Duodenal mucosa (tissue), 2 donors: Measurements from ENCODE around the gene TRIM10.

Experiments used
- H3K27ac ChIP-seq: one replicate; pipeline ENCODE4 v1.7.0; 2013; ENCODE audit warnings: low read depth, low read length
- H3K27me3 ChIP-seq, 2 donors: one replicate each; pipeline ENCODE4 v1.7.0; 2013; ENCODE audit warnings: low read length in 2 of 2, control low read depth in 1 of 2; ENCODE audit not compliant: insufficient read depth in 2 of 2, control insufficient read depth in 1 of 2
- H3K36me3 ChIP-seq, 2 donors: one replicate each; pipeline ENCODE4 v1.7.0; 2013; ENCODE audit warnings: low read length in 2 of 2, control low read depth in 1 of 2; ENCODE audit not compliant: insufficient read depth in 2 of 2, control insufficient read depth in 1 of 2
- H3K4me1 ChIP-seq, 2 donors: one replicate each; pipeline ENCODE4 v1.7.0; 2013; ENCODE audit warnings: low read length in 2 of 2, control low read depth in 1 of 2; ENCODE audit not compliant: insufficient read depth in 2 of 2, control insufficient read depth in 1 of 2
- H3K4me3 ChIP-seq, 2 donors: one replicate each; pipeline ENCODE4 v1.7.0; 2013; ENCODE audit warnings: low read length in 2 of 2, low read depth in 1 of 2
- H3K9ac ChIP-seq, 2 donors: one replicate each; pipeline ENCODE4 v1.7.0; 2013; ENCODE audit warnings: low read length in 2 of 2, low read depth in 1 of 2
- H3K9me3 ChIP-seq, 2 donors: one replicate each; pipeline ENCODE4 v1.7.0; 2013; ENCODE audit warnings: low read length in 2 of 2, control low read depth in 1 of 2; ENCODE audit not compliant: control insufficient read depth in 1 of 2

Gene TRIM10

DNA sequence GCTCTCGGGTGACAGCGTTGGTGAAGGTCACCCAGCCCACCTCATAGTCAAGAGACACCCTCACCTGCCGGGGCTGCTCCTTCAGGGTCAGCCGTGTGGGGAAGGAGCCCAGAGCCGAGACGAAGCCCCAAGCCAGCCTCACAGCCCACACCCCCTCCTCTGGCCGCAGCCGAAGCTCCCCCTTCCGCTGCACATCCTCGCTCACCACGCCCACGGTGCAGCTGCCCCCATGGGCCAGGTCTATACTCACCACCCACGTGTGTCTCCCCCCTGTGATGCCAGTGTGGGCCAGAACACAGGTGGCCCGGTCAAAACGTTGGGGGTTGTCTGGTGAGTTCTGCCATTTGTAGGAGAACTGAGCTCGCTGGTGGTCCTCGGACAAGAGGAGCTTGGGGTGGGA lies 7.0 kb downstream of the TRIM10 start:
- Histone ChIP-seq H3K4me1 (peaks cover 28 to 29% of the 10 kb centered on the region in 2 donors), H3K9ac (no peak overlapping the region), H3K4me3 (peak overlapping the region in 1 of 2 donors; percentile 45), H3K27ac (no peak overlapping the region), H3K27me3 (no peaks in the 10 kb centered on the region), H3K9me3 (no peaks in the 10 kb centered on the region), H3K36me3 (no peaks in the 10 kb centered on the region)

DNA sequence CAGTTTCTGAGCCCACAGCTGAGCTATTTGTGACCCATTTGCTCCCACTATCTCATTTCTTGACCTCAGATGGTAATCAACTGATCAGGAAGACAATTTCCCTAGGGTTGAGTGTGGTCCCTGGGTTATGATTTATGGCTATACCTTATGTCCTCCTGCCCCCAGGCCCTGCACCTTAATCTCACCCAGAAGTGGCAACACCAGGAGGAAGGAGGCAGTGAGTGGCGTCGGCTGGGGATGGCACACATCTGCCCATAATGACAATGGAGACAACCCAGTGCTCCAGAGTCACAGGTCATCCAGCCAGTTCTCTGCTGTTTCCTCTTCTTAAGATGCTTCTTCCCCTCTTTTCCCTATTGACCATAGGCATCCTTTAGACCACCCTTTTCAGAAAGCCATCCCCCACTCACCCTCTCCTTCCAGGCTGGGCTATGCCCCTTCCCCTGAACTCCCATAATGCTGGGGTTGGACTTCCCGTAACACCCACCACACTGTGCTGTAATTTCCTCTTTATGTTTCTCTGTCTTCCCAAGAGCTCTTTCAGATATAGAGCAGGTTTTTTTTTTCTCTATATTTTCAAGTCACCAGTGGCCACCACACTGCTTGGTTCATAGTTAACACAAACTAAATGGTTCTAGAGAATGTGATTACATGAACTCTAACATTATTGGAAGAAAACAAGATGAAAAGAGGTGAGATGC lies 8.0 kb downstream of the TRIM10 start:
- Histone ChIP-seq H3K4me3 (no peak overlapping the region), H3K9me3 (no peaks in the 10 kb centered on the region), H3K9ac (no peak overlapping the region), H3K27me3 (no peaks in the 10 kb centered on the region), H3K36me3 (peaks cover 0 to under 1% of the 10 kb centered on the region in 2 donors), H3K27ac (no peak overlapping the region), H3K4me1 (peaks cover 28% of the 10 kb centered on the region in 2 donors)

DNA sequence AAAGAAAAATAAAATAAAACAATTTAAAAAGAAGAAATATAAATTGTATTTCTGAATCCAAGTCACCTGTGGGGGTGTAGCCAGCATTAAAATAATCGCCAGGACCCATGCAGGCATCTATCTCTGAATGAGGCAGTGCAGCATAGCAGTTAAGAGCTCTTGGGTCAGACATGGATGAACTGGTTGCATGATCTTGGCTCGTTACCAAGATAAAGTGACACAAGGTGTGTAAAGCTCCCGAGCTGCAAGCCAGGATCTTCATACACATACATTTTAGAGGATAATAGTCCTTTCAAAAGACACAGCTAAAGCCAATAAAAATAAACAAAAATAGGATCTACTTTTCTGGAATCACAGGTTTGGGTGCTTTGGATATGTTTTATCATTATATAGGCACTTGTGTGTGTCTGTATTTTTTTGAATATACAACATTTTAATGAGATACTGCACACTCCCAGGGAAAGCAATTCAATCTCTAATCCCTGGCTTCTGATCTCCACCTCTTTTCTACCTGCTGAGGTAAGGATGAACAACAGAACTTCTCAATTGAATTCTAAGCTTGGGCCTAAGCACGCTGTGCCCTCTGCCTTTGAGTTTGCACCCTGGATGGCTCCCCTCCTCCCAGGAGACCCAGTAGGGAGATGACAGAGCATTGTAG lies 8.9 kb downstream of the TRIM10 start:
- Histone ChIP-seq H3K9me3 (no peaks in the 10 kb centered on the region), H3K4me3 (no peak overlapping the region), H3K9ac (no peak overlapping the region), H3K36me3 (peaks cover 0 to 4% of the 10 kb centered on the region in 2 donors), H3K27ac (no peak overlapping the region), H3K27me3 (no peaks in the 10 kb centered on the region), H3K4me1 (peaks cover 24 to 28% of the 10 kb centered on the region in 2 donors)

DNA sequence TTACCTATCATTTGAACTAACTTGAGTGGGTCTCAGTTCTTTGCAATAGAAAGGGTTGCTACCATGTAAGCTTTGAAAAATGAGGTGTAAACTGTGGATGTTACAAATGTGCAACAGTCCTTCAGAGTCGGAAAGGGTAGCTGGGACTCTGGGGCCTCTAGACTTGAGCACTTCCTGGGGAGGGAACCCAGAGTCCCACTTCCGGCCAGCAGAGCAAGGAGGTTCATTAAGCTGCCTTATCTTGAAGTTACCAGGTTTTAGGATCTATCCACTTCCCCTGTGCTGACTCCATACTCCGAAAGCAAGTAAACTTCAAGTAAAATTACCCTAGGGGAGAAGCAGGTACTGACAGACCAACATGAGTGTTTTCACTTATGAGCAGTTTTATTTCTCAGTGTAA lies 9.4 kb downstream of the TRIM10 start:
- H3K27ac ChIP-seq, result no peak overlapping the region
- H3K4me1 ChIP-seq, result peaks cover 18 to 23% of the 10 kb centered on the region in 2 donors
- H3K4me3 ChIP-seq, result no peak overlapping the region
- H3K36me3 ChIP-seq, result peaks cover 0 to 4% of the 10 kb centered on the region in 2 donors
- no peak overlapping the region for H3K9ac ChIP-seq
- H3K9me3 ChIP-seq, result no peaks in the 10 kb centered on the region
- H3K27me3 ChIP-seq, result no peaks in the 10 kb centered on the region

DNA sequence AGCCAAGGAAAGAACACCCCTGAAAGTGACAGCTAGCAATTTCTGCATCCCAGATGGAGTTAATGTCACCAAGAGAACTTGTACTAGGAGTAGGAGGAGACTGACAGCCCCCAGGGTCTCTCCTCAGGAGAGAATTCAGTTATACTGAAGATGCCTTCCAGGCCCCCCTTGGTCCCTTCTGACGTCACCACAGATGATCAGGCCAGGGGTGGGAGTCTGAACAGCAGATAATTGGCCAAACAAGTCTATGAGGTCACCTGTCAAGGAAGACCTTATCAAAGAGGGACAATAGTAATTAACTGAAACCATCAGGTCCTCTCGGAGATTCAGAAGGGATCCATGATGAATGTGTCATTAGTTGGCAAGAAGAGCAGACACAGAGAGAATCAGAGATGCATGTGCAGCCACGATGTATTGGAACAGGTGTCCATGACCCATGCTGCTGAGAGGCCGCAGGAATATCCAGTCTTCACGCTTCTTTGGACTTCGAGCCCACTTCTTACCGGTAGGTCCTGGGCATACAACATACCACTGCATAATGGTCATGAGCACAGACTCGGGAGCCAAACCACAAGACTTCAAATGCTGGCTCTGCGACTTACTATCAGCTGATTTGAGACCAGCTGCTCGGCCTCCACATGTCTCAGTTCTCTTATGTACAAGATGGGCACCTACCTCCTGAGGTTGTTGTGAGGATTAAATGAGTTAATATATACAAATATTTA lies 10.2 kb downstream of the TRIM10 start:
- H3K4me3 ChIP-seq, result no peak overlapping the region
- no peaks in the 10 kb centered on the region for H3K27me3 ChIP-seq
- peaks cover 13 to 16% of the 10 kb centered on the region in 2 donors for H3K4me1 ChIP-seq
- no peak overlapping the region for H3K27ac ChIP-seq
- no peak overlapping the region for H3K9ac ChIP-seq
- no peaks in the 10 kb centered on the region for H3K9me3 ChIP-seq
- H3K36me3 ChIP-seq, result peaks cover 0 to 4% of the 10 kb centered on the region in 2 donors

DNA sequence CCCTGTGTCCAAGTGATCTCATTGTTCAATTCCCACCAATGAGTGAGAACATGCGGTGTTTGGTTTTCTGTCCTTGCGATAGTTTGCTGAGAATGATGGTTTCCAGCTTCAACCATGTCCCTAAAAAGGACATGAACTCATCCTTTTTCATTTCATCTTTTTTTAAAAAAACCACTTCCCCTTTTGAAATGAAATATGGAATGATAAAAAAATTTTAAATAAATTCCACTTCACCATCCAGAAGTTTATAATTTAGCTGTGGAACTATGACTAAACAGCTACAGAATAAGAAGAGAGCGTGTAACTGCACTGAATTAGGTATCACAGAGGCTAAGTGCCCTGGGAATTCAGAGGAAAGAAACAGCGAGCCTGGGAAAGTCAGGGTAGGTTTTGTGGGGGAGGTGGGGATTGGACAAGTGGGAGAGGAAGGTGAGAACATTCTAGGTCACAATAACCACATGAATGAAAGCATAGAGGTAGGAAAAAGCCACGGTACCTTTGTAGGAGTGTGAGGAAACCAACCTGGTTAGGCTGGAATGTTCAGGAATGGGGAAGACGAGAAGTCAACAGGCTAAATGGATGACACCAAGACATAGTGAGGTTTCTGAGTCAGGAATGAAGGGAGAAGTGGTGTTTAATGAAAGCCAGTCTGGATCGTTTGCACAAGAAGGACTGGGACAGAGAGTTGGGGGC lies 11.0 kb downstream of the TRIM10 start:
- Histone ChIP-seq H3K36me3 (peaks cover 0 to 4% of the 10 kb centered on the region in 2 donors), H3K27ac (no peak overlapping the region), H3K4me3 (no peak overlapping the region), H3K9ac (no peak overlapping the region), H3K4me1 (peaks cover 9 to 15% of the 10 kb centered on the region in 2 donors), H3K9me3 (no peaks in the 10 kb centered on the region), H3K27me3 (no peaks in the 10 kb centered on the region)

DNA sequence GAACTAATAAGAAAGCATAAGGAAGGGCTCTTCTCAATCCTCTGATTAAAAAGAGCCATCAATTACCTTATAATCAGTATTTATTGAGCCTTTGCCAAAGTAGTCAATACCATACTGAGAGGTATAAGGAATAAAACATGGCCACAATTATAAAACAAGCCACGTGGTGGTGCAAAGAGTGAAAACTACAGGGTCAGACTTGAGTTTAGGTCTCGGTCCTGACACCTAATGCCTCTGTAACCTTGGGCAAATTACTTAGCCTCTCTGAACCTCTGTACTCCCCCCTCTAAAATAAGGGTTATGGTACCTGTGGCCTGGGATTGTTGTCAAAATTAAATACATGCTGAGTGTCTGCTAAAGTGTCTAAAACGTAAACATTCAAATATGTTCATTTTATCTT lies 11.8 kb downstream of the TRIM10 start:
- Histone ChIP-seq H3K27ac (no peak overlapping the region), H3K9ac (no peak overlapping the region), H3K27me3 (no peaks in the 10 kb centered on the region), H3K4me3 (no peak overlapping the region), H3K4me1 (peaks cover 13 to 18% of the 10 kb centered on the region in 2 donors), H3K9me3 (no peaks in the 10 kb centered on the region), H3K36me3 (peaks cover 0 to 4% of the 10 kb centered on the region in 2 donors)

DNA sequence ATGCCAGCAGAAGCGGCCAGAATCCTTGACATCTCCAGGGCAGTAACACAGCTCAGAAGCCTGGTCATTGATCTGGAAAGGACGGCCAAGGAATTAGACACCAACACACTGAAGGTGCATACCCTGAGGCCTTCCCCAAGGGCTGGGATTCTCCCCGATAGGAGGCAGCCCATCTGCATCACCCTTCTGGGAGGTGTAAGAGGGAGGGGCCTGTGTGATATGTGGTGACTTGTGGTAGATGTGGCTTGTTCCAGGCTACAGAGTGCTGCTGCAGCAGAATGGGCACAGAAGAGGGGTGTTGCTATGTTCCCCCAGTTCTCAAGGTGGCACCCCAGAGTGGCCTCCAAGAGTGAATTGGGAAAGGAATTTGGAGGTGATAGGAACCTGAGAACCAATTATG lies 13.9 kb downstream of the TRIM10 start:
- H3K27ac ChIP-seq, result no peak overlapping the region
- H3K9ac ChIP-seq, result no peak overlapping the region
- H3K4me1 ChIP-seq, result peaks cover 12 to 13% of the 10 kb centered on the region in 2 donors
- no peak overlapping the region for H3K4me3 ChIP-seq
- H3K36me3 ChIP-seq, result peaks cover 0 to 4% of the 10 kb centered on the region in 2 donors
- H3K27me3 ChIP-seq, result no peaks in the 10 kb centered on the region
- no peaks in the 10 kb centered on the region for H3K9me3 ChIP-seq

DNA sequence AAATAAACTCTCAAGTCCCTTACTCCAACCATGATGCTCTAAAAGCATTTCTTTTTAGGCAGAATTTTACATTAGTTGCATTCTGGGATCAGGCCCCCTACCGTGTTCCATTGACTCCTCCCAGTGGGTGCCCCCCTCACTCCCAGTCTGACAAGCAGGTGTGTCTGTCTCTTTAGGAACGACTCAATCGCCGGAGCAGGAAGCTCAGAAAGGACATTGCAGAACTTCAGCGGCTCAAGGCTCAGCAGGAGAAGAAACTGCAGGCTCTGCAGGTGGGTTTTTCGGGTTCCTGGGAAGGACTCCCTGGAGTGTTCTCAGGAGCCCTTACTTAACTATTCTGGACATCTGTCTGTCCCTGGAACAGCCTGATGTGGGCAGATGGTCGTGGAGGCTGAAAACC lies 15.2 kb downstream of the TRIM10 start:
- H3K4me3 ChIP-seq, result no peak overlapping the region
- H3K9me3 ChIP-seq, result no peaks in the 10 kb centered on the region
- H3K27me3 ChIP-seq, result no peaks in the 10 kb centered on the region
- no peak overlapping the region for H3K9ac ChIP-seq
- no peak overlapping the region for H3K27ac ChIP-seq
- peaks cover 0 to 4% of the 10 kb centered on the region in 2 donors for H3K36me3 ChIP-seq
- peaks cover 12 to 13% of the 10 kb centered on the region in 2 donors for H3K4me1 ChIP-seq
